GM23248 (cell line): ENCODE measurements around the gene CERK.

ENCODE experiments used
- EZH2 ChIP-seq: fragments of 200-600 bp; sonication (generic); IDR thresholded peaks from 2 replicates; pipeline ENCODE4 v1.6.1; 2018; ENCODE audit warnings: antibody characterized with exemption, mild to moderate bottlenecking; ENCODE audit not compliant: insufficient read depth, poor library complexity, severe bottlenecking
- EZH2phosphoT487 ChIP-seq: fragments of 200-600 bp; sonication (generic); IDR thresholded peaks from 2 replicates; pipeline ENCODE4 v1.6.1; 2018; ENCODE audit warnings: antibody characterized with exemption, moderate library complexity, mild to moderate bottlenecking, low read depth; ENCODE audit not compliant: insufficient read depth

DNA sequence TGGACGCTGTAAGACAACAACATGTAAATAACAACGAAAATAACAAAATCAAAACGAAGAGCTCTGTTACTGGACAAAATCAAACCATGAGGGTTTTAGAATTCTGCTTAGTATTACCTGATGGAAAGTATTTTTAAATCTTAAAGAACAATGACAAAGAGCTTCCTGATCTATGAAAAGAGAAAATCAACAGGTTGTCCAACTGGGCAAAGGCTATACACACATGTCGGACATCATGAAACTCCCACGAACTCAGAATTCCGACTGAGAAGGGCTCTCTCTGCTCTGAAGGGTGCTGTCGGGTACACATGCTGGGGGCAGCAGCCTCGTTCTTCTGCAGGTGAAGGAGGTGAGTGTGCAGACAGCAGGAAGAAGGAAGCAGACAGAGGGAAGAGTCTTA lies 25.8 kb downstream of the CERK start:
- TF ChIP-seq EZH2 (no peak), EZH2phosphoT487 (no peak)
